ENCODE measurements around the gene DCP2.

- no peak for TF ChIP-seq POLR2A (IDR thresholded peaks at IDR 0.05)
- TF ChIP-seq CTCF (IDR thresholded peaks at IDR 0.05) = no peak
Measured at GRCh38 chr5:112940670-112941069, 35.9 kb upstream of the DCP2 start.

Measured in Peyer's patch (tissue), 4 donors.